ENCODE results near the gene ENDOV.
"Not testable (repeated sequence)": the region's sequence is repeated elsewhere in the genome, so short reads cannot be mapped to it uniquely, and the experiment has no call there.

The ENDOV gene

GRCh38 chr17:80388601-80389000 is 26.4 kb upstream of the ENDOV start:
- no peak for DNase-seq

DNA sequence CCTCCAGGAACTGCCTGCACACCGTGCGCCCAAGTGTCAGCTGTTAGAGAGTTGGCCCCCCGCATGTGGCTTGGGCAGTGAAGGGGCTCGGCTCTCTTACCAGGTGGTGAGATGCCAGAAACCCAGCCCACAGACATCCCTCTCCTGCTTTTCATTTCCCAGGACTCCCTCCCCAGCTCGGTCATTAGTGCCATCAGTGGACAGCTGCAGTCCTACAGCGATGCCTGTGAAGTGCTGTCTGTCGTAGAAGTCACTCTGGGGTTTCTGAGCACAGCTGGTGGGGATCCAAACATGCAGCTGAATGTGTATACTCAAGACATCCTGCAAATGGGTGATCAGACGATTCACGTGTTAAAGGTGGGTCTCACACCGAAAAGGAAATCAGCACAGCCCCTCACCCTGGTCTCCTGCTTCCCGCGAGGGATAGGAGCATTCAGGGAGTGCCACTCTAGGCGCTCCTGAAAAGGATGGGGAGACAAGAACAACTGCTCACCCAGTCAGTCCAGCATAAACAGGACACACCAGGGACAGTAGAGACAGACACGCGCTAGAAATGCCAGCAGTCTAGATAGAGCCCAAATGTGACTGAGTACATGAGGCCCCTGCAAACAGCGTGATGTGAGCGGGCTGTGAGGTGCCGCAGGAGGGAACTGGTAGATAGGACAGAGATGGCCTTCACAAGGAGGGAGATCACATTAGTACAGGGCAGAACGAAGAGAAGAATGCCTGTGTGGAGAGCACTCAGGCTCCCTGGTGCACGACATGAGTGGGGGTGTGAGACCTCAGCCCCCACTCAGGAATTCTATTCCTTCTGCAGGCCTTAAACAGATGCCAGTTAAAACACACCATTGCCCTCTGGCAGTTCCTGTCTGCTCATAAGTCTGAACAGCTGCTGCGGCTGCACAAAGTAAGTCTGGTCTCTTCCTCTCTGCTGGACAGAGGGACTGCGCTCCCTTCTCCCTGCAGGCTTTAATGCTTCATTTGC is 25.7 kb upstream of the ENDOV start:
- DNase-seq, result no peak

GRCh38 chr17:80393241-80393890 is 21.6 kb upstream of the ENDOV start:
- DNase-seq, result no peak

GRCh38 chr17:80393961-80394360 is 21.0 kb upstream of the ENDOV start:
- no peak for DNase-seq

DNA sequence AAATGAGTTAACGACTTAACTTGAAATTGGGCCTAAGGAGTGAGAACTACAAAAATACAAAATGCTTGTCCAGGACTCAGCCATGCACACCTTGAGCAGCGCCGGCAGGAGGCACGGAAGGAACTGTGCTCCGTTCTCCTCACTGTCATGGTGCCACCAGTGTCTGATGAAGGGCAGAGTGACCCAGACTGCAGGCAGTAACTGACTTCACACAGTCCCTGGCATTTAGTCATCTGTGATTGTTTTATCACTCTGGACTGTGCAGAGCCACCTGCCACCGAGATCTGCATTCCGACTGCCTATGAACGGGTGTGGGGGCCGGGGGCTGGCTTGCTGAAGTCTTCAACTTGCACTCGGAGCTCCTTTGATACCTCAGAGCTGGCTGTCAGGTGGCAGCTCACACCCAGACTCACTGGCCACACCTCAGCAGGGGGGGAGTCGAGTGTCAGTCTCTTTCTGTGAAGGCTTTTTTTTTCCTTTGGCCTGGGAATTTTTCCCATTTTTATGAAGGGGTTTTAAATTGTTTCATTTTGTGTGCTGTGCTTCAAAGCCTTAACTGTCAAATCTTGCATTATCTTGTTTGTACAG is 20.2 kb upstream of the ENDOV start:
- no peak for DNase-seq

DNA sequence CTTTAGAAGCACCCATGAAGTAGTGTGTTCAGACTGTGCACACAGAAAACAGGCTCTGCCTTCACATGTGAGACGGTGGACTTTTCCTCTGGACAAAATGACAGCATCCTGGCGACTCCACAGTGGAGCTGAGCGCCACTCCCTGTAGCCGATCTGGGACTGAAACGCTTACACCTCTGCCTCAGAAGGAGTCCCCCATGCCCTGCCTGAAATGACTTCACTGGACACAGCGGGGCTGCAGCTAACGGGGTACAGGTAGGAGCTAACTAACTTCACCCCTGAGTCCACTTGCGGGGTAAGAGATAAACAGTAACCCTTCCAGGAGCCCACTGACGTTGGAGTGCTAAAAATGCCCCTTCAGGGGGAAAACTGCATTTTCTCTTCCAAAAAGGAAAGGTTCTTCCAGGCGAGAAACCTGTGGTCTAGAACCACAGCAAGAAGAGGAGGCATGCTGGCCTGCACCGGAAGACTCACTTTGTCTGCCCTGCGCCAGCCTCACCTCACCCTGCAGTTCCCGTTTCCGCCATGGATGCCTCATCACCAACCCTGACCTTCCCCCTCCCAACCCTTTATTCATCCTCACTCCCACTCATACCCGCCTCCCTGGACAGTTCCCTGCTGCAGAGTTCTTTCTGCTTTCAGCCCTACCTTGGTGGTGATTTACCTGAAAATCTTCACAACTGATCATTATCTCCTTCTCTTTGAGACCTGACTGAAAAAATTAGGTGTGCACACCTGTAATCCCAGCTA is 19.4 kb upstream of the ENDOV start:
- no peak for DNase-seq

GRCh38 chr17:80396157-80397033 is 18.6 kb upstream of the ENDOV start:
- no peak for DNase-seq

DNA sequence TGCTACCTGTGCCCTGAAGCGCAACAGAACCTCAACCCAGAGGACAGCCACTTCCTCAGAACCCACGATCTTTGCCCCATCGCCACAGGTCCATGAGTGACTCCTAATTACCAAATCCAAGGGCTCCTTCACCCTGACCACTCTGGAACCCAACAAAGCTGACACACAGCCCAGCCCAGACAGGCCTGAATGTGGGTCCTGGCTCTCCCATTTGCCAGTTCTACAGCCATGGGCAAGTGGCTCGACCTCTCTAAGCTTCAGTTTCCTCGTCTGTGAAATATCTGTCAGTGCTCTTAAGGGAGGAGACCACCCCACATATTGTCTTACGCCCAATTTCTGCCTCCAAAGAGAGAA is 18.0 kb upstream of the ENDOV start:
- DNase-seq, result no peak

- DNase-seq, result no peak
These were observed 17.3 kb upstream of the ENDOV start for GRCh38 chr17:80397686-80398085.

GRCh38 chr17:80401086-80401485 is 13.9 kb upstream of the ENDOV start:
- DNase-seq, result not testable (repeated sequence)

GRCh38 chr17:80402102-80402501 is 12.9 kb upstream of the ENDOV start:
- DNase-seq, result not testable (repeated sequence)

GRCh38 chr17:80402959-80403358 is 12.0 kb upstream of the ENDOV start:
- no peak for DNase-seq

GRCh38 chr17:80406146-80406545 is 8.8 kb upstream of the ENDOV start:
- no peak for DNase-seq

GRCh38 chr17:80407917-80408316 is 7.0 kb upstream of the ENDOV start:
- not testable (repeated sequence) for DNase-seq

- no peak for DNase-seq
These were observed 6.1 kb upstream of the ENDOV start for GRCh38 chr17:80408872-80409271.

- DNase-seq, result no peak
These were observed 5.3 kb upstream of the ENDOV start for GRCh38 chr17:80409626-80410025.

- DNase-seq, result not testable (repeated sequence)
These were observed 4.4 kb upstream of the ENDOV start for GRCh38 chr17:80410441-80411087.

GRCh38 chr17:80413771-80414507 is 1.0 kb upstream of the ENDOV start:
- no peak for DNase-seq

GRCh38 chr17:80414508-80414802 is 512 bp upstream of the ENDOV start:
- peak in 1 of 2 experiments; percentile 27 for DNase-seq

DNA sequence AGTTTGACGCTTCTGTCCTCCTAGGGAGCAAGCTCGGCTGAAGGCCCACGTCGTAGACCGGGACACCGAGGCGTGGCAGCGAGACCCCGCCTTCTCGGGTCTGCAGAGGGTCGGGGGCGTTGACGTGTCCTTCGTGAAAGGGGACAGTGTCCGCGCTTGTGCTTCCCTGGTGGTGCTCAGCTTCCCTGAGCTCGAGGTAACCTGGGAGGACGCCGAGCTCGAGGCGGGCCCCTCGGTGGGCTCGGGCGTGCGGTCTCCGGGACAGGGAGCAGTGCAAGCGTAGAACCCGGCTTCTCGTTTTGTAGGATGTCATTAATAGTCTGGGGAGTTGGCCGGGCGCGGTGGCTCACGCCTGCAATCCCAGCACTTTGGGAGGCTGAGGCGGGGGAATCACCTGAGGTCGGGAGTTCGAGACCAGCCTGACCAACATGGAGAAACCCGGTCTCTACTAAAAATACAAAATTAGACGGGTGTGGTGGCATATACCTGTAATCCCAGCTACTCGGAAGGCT is 715 bp downstream of the ENDOV start:
- DNase-seq, result no peak

Data from NCI-H2081 (cell line).